MM.1S (cell line): ENCODE data around the gene TMEM218.

Experiments
- DNase-seq: peaks from one replicate; pipeline ENCODE4 v3.0.0-alpha.2; 2015
- H2AFZ ChIP-seq: fragments of 300-600 bp; sonication (generic); 2 replicates; pipeline ENCODE4 v1.6.0; 2016; ENCODE audit warnings: antibody characterized with exemption, low read length
- H3F3A ChIP-seq: fragments of 300-600 bp; sonication (generic); 2 replicates; pipeline ENCODE4 v1.6.1; 2016; ENCODE audit warnings: mild to moderate bottlenecking, antibody characterized with exemption, low read length, moderate library complexity, mixed read lengths; ENCODE audit not compliant: insufficient read depth
- H3K27ac ChIP-seq: fragments of 300-600 bp; sonication (generic); 2 replicates; pipeline ENCODE4 v1.5.1; 2016; ENCODE audit warnings: mild to moderate bottlenecking, low read length
- H3K27me3 ChIP-seq: fragments of 300-600 bp; sonication (generic); replicated peaks from 2 replicates; pipeline ENCODE4 v1.6.0; 2016; ENCODE audit warnings: low read length; ENCODE audit not compliant: insufficient read depth
- H3K36me3 ChIP-seq: fragments of 300-600 bp; sonication (generic); replicated peaks from 2 replicates; pipeline ENCODE4 v1.6.1; 2016; ENCODE audit warnings: mild to moderate bottlenecking, low read length, mixed read lengths; ENCODE audit not compliant: insufficient read depth
- H3K4me1 ChIP-seq: fragments of 300-600 bp; sonication (generic); 2 replicates; pipeline ENCODE4 v1.6.1; 2016; ENCODE audit warnings: low read length, mixed read lengths
- H3K4me2 ChIP-seq: fragments of 300-600 bp; sonication (generic); 2 replicates; pipeline ENCODE4 v1.6.0; 2016; ENCODE audit warnings: low read depth, low read length
- H3K4me3 ChIP-seq: fragments of 300-600 bp; sonication (generic); 2 replicates; pipeline ENCODE4 v1.5.1; 2016; ENCODE audit warnings: low read length, mixed read lengths
- H3K79me2 ChIP-seq: fragments of 300-600 bp; sonication (generic); 2 replicates; pipeline ENCODE4 v1.6.1; 2016; ENCODE audit warnings: mixed run types, low read length, mixed read lengths
- H3K9ac ChIP-seq: fragments of 300-600 bp; sonication (generic); 2 replicates; pipeline ENCODE4 v1.6.1; 2016; ENCODE audit warnings: low read length, mixed read lengths
- H3K9me2 ChIP-seq: fragments of 300-600 bp; sonication (generic); replicated peaks from 2 replicates; pipeline ENCODE4 v1.6.1; 2016; ENCODE audit warnings: mild to moderate bottlenecking, low read length, mixed read lengths; ENCODE audit not compliant: insufficient read depth
- H3K9me3 ChIP-seq: fragments of 300-600 bp; sonication (generic); replicated peaks from 2 replicates; pipeline ENCODE4 v1.6.1; 2016; ENCODE audit warnings: mild to moderate bottlenecking, low read length, mixed read lengths; ENCODE audit not compliant: insufficient read depth
- H4K20me1 ChIP-seq: fragments of 300-600 bp; sonication (generic); 2 replicates; pipeline ENCODE4 v1.6.1; 2016; ENCODE audit warnings: mild to moderate bottlenecking, low read length, moderate library complexity, mixed read lengths; ENCODE audit not compliant: insufficient read depth
- CTCF ChIP-seq: fragments of 300-600 bp; sonication (generic); IDR thresholded peaks from 2 replicates; pipeline ENCODE4 v1.5.1; 2016; ENCODE audit warnings: antibody characterized with exemption, low read length, mixed read lengths
- EZH2 ChIP-seq: fragments of 300-600 bp; sonication (generic); optimal IDR thresholded peaks from 2 replicates; pipeline ENCODE3; 2017; ENCODE audit warnings: low read depth, mild to moderate bottlenecking, antibody characterized with exemption, low read length, mixed read lengths
- EZH2phosphoT487 ChIP-seq: fragments of 300-600 bp; sonication (generic); IDR thresholded peaks from 2 replicates; pipeline ENCODE4 v1.6.1; 2018; ENCODE audit warnings: antibody characterized with exemption, low read length

TMEM218 gene

GRCh38 chr11:125141686-125142535 is 30.5 kb upstream of the TMEM218 start:
- no peak overlapping the region for H3K9ac ChIP-seq
- H4K20me1 ChIP-seq: no peaks in the 10 kb centered on the region
- H3K27ac ChIP-seq: no peak overlapping the region
- H3K9me3 ChIP-seq: no peaks in the 10 kb centered on the region
- no peaks in the 10 kb centered on the region for H3K4me1 ChIP-seq
- TF ChIP-seq EZH2 (no peak), EZH2phosphoT487 (no peak), CTCF (peak; percentile 99)
- H2AFZ ChIP-seq: 0 out of 2 replicates have a peak overlapping the region, but pooled peaks have one; percentile 40
- H3K4me3 ChIP-seq: no peak overlapping the region
- H3K27me3 ChIP-seq: no peaks in the 10 kb centered on the region
- no peaks in the 10 kb centered on the region for H3K9me2 ChIP-seq
- H3K4me2 ChIP-seq: peak overlapping the region; percentile 23; the same call in 1 of the 2 replicates
- no peaks in the 10 kb centered on the region for H3K36me3 ChIP-seq
- H3K79me2 ChIP-seq: no peaks in the 10 kb centered on the region
- no peaks in the 10 kb centered on the region for H3F3A ChIP-seq
- DNase-seq: peak; percentile 16

GRCh38 chr11:125141178-125141577 is 29.8 kb upstream of the TMEM218 start:
- no peak for DNase-seq
- no peaks in the 10 kb centered on the region for H3K9me3 ChIP-seq
- no peak overlapping the region for H2AFZ ChIP-seq
- no peaks in the 10 kb centered on the region for H3K4me1 ChIP-seq
- H3K9me2 ChIP-seq: no peaks in the 10 kb centered on the region
- H3K4me2 ChIP-seq: no peak overlapping the region
- no peaks in the 10 kb centered on the region for H4K20me1 ChIP-seq
- H3K9ac ChIP-seq: no peak overlapping the region
- no peak overlapping the region for H3K4me3 ChIP-seq
- TF ChIP-seq EZH2phosphoT487 (no peak), CTCF (no peak), EZH2 (no peak)
- no peaks in the 10 kb centered on the region for H3K27me3 ChIP-seq
- H3K79me2 ChIP-seq: no peaks in the 10 kb centered on the region
- H3K27ac ChIP-seq: no peak overlapping the region
- no peaks in the 10 kb centered on the region for H3K36me3 ChIP-seq
- H3F3A ChIP-seq: no peaks in the 10 kb centered on the region

- no peak overlapping the region for H2AFZ ChIP-seq
- no peaks in the 10 kb centered on the region for H3K9me2 ChIP-seq
- no peak overlapping the region for H3K4me3 ChIP-seq
- no peaks in the 10 kb centered on the region for H3F3A ChIP-seq
- no peaks in the 10 kb centered on the region for H3K4me1 ChIP-seq
- no peak for DNase-seq
- no peak for TF ChIP-seq CTCF
- no peak for TF ChIP-seq EZH2phosphoT487
- no peak for TF ChIP-seq EZH2
- H3K79me2 ChIP-seq: no peaks in the 10 kb centered on the region
- H3K4me2 ChIP-seq: no peak overlapping the region
- no peak overlapping the region for H3K9ac ChIP-seq
- no peaks in the 10 kb centered on the region for H3K27me3 ChIP-seq
- H3K27ac ChIP-seq: no peak overlapping the region
- no peaks in the 10 kb centered on the region for H4K20me1 ChIP-seq
- no peaks in the 10 kb centered on the region for H3K36me3 ChIP-seq
- no peaks in the 10 kb centered on the region for H3K9me3 ChIP-seq
These were observed 28.8 kb upstream of the TMEM218 start for GRCh38 chr11:125140233-125140632.
